Smooth muscle cell (in vitro differentiated cells): ENCODE measurements around the gene MCIDAS. TPM values are rescaled to one million over a fixed set of nuclear protein-coding genes. Genes with fewer than 3 reads are reported as not detected.

ENCODE experiments used
- DNase-seq: peaks from one replicate; lab custom pipeline; 2025; ENCODE audit not compliant: unreplicated experiment; lab: John Stamatoyannopoulos, UW
- H2AFZ ChIP-seq: fragments of 200-600 bp; sonication (generic); 2 replicates; pipeline ENCODE4 v1.6.0; 2016; ENCODE audit warnings: antibody characterized with exemption, low read depth, mild to moderate bottlenecking
- H3F3A ChIP-seq: fragments of 200-600 bp; sonication (generic); 2 replicates; pipeline ENCODE4 v1.6.0; 2017; ENCODE audit warnings: antibody characterized with exemption, low read depth
- H3K27ac ChIP-seq: fragments of 200-600 bp; sonication (generic); 2 replicates; pipeline ENCODE4 v1.5.1; 2016; ENCODE audit warnings: low read depth, mild to moderate bottlenecking
- H3K27me3 ChIP-seq: fragments of 200-600 bp; sonication (generic); 2 replicates; pipeline ENCODE4 v1.6.1; 2016; ENCODE audit warnings: low read depth, mild to moderate bottlenecking
- H3K36me3 ChIP-seq: fragments of 200-600 bp; sonication (generic); 2 replicates; pipeline ENCODE4 v1.5.1; 2016; ENCODE audit warnings: low read depth
- H3K4me1 ChIP-seq: fragments of 200-600 bp; sonication (generic); 2 replicates; pipeline ENCODE4 v1.5.1; 2016; ENCODE audit warnings: low read depth
- H3K4me2 ChIP-seq: fragments of 200-600 bp; sonication (generic); 2 replicates; pipeline ENCODE4 v1.6.0; 2016; ENCODE audit warnings: mild to moderate bottlenecking
- H3K4me3 ChIP-seq: fragments of 200-600 bp; sonication (generic); 2 replicates; pipeline ENCODE4 v1.5.1; 2016; ENCODE audit warnings: mild to moderate bottlenecking
- H3K79me2 ChIP-seq: fragments of 200-600 bp; sonication (generic); 2 replicates; pipeline ENCODE4 v1.6.0; 2016; ENCODE audit warnings: low read depth, mild to moderate bottlenecking
- H3K9ac ChIP-seq: fragments of 200-600 bp; sonication (generic); 2 replicates; pipeline ENCODE4 v1.6.0; 2016; ENCODE audit warnings: low read depth
- H3K9me3 ChIP-seq: fragments of 200-600 bp; sonication (generic); replicated peaks from 2 replicates; pipeline ENCODE4 v1.5.1; 2016; ENCODE audit warnings: low read depth
- H4K20me1 ChIP-seq: fragments of 200-600 bp; sonication (generic); 2 replicates; pipeline ENCODE4 v1.6.0; 2016; ENCODE audit warnings: low read depth
- CTCF ChIP-seq: fragments of 200-600 bp; sonication (generic); IDR thresholded peaks from 2 replicates; pipeline ENCODE4 v1.5.1; 2017; ENCODE audit warnings: borderline replicate concordance, mild to moderate bottlenecking, antibody characterized with exemption; ENCODE audit not compliant: insufficient read depth, poor library complexity, severe bottlenecking
- WGBS: methylation state at CpG from one replicate; pipeline ENCODE4 v1.1.7; 2016; ENCODE audit warnings: low lambda C conversion rate; 5-methylcytosine and 5-hydroxymethylcytosine counted together
- polyA plus RNA-seq: library from polyadenylated mRNA; unstranded; fragments of >200 nt; fragmentation: Nextera tagmentation; extraction: Ambion mirVana; gene quantifications from 2 replicates; pipeline ENCODE4 v1.2.1, GENCODE V29; 2016
- total RNA-seq: library from RNA; depleted of rRNA; stranded (reverse); fragments of >200 nt; gene quantifications from 2 replicates; pipeline ENCODE4 v1.2.3, GENCODE V29; 2014

MCIDAS gene
- total and polyA plus RNA-seq, 2 experiments from 2014 or later: not detected

- no peaks in the 10 kb centered on the region for H4K20me1 ChIP-seq
- H3K4me3 ChIP-seq: peak within 1 kb of the TSS; percentile 65
- no peak for TF ChIP-seq CTCF
- H3K9me3 ChIP-seq: no peaks in the 10 kb centered on the region
- H3K27me3 ChIP-seq: peaks cover 98% of the 10 kb centered on the region
- H3K4me2 ChIP-seq: peak within 1 kb of the TSS; percentile 99
- H3K36me3 ChIP-seq: no peaks in the 10 kb centered on the region
- no peak within 1 kb of the TSS for H3K9ac ChIP-seq
- H3K4me1 ChIP-seq: peaks cover 21% of the 10 kb centered on the region
- WGBS: 1% methylated on average over 89 of the region's 106 CpGs
- H3K27ac ChIP-seq: no peak within 1 kb of the TSS
- DNase-seq: peak; percentile 19
- no peaks in the 10 kb centered on the region for H3K79me2 ChIP-seq
- H2AFZ ChIP-seq: peak within 1 kb of the TSS; percentile 80
- H3F3A ChIP-seq: no peaks in the 10 kb centered on the region
These were observed 6.1 kb upstream of the MCIDAS start, which contains the start of gene CCNO for GRCh38 chr5:55232985-55233928. Gene CCNO (minus strand): TSS chr5:55233608. CDS start chr5:55233523, 85 bp downstream.

GRCh38 chr5:55232271-55232984 lies 5.3 kb upstream of the MCIDAS start:
- Histone ChIP-seq H3F3A (no peaks in the 10 kb centered on the region), H4K20me1 (no peaks in the 10 kb centered on the region), H2AFZ (peak overlapping the region; percentile 80), H3K4me1 (peaks cover 21% of the 10 kb centered on the region), H3K9me3 (no peaks in the 10 kb centered on the region), H3K4me3 (peak overlapping the region; percentile 65), H3K27me3 (peaks cover 98% of the 10 kb centered on the region), H3K36me3 (no peaks in the 10 kb centered on the region), H3K4me2 (peak overlapping the region; percentile 99), H3K9ac (no peak overlapping the region), H3K27ac (no peak overlapping the region), H3K79me2 (no peaks in the 10 kb centered on the region)
- WGBS: 3% methylated on average over 45 of the region's 45 CpGs
- no peak for DNase-seq
- no peak for TF ChIP-seq CTCF

- 4% methylated on average over 9 of the region's 11 CpGs for WGBS
- no peaks in the 10 kb centered on the region for H4K20me1 ChIP-seq
- no peaks in the 10 kb centered on the region for H3K36me3 ChIP-seq
- no peak for DNase-seq
- peak overlapping the region; percentile 65 for H3K4me3 ChIP-seq
- no peaks in the 10 kb centered on the region for H3K79me2 ChIP-seq
- TF ChIP-seq CTCF: no peak
- peaks cover 22% of the 10 kb centered on the region for H3K4me1 ChIP-seq
- H3K27ac ChIP-seq: no peak overlapping the region
- H3F3A ChIP-seq: no peaks in the 10 kb centered on the region
- H3K4me2 ChIP-seq: peak overlapping the region; percentile 99
- H3K9me3 ChIP-seq: no peaks in the 10 kb centered on the region
- H3K27me3 ChIP-seq: peaks cover 98% of the 10 kb centered on the region
- no peak overlapping the region for H3K9ac ChIP-seq
- H2AFZ ChIP-seq: peak overlapping the region; percentile 80
These were observed 4.8 kb upstream of the MCIDAS start for GRCh38 chr5:55231919-55232270.
